Measurements from ENCODE around the gene NSL1. TPM values are rescaled to one million over a fixed set of nuclear protein-coding genes. Genes with fewer than 3 reads are reported as not detected.

The NSL1 gene
- total RNA-seq, 4 donors from 2014 or later, result 20.1 to 36.4 (median 31.1) TPM

- H3K36me3 ChIP-seq, result peaks cover 0 to 22% of the 10 kb centered on the region in 2 donors
- H3K9me3 ChIP-seq, result no peaks in the 10 kb centered on the region
- no peak overlapping the region for H3K4me3 ChIP-seq
- no peak for TF ChIP-seq POLR2A (IDR thresholded peaks at IDR 0.05)
- TF ChIP-seq, protein P1, sequence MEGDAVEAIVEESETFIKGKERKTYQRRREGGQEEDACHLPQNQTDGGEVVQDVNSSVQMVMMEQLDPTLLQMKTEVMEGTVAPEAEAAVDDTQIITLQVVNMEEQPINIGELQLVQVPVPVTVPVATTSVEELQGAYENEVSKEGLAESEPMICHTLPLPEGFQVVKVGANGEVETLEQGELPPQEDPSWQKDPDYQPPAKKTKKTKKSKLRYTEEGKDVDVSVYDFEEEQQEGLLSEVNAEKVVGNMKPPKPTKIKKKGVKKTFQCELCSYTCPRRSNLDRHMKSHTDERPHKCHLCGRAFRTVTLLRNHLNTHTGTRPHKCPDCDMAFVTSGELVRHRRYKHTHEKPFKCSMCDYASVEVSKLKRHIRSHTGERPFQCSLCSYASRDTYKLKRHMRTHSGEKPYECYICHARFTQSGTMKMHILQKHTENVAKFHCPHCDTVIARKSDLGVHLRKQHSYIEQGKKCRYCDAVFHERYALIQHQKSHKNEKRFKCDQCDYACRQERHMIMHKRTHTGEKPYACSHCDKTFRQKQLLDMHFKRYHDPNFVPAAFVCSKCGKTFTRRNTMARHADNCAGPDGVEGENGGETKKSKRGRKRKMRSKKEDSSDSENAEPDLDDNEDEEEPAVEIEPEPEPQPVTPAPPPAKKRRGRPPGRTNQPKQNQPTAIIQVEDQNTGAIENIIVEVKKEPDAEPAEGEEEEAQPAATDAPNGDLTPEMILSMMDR (IDR thresholded peaks at IDR 0.05), result no peak
- no peak for TF ChIP-seq POLR2AphosphoS5 (IDR thresholded peaks at IDR 0.05)
- no peak for TF ChIP-seq EP300 (IDR thresholded peaks at IDR 0.05)
- H3K27me3 ChIP-seq, result no peaks in the 10 kb centered on the region
- H3K27ac ChIP-seq, result no peak overlapping the region
- no peak for ATAC-seq
- H3K4me1 ChIP-seq, result no peaks in the 10 kb centered on the region
- 79 to 84% methylated on average over 3 of the region's 3 CpGs for WGBS, 2 donors (ENCODE audit: low coverage in 1 of 2)
Measured at GRCh38 chr1:212777151-212777550, 14.4 kb downstream of the NSL1 start.

GRCh38 chr1:212775241-212775640, 16.3 kb downstream of the NSL1 start:
- Histone ChIP-seq H3K27ac (no peak overlapping the region), H3K9me3 (peaks cover 0 to 8% (median 0%) of the 10 kb centered on the region in 3 donors), H3K36me3 (peaks cover 0 to 16% of the 10 kb centered on the region in 2 donors), H3K4me1 (no peaks in the 10 kb centered on the region), H3K4me3 (no peak overlapping the region), H3K27me3 (no peaks in the 10 kb centered on the region)
- TF ChIP-seq EP300 (IDR thresholded peaks at IDR 0.05) (no peak), POLR2AphosphoS5 (IDR thresholded peaks at IDR 0.05) (no peak), POLR2A (IDR thresholded peaks at IDR 0.05) (no peak)
- TF ChIP-seq, protein P1 (IDR thresholded peaks at IDR 0.05), result no peak
- ATAC-seq, result no peak

DNA sequence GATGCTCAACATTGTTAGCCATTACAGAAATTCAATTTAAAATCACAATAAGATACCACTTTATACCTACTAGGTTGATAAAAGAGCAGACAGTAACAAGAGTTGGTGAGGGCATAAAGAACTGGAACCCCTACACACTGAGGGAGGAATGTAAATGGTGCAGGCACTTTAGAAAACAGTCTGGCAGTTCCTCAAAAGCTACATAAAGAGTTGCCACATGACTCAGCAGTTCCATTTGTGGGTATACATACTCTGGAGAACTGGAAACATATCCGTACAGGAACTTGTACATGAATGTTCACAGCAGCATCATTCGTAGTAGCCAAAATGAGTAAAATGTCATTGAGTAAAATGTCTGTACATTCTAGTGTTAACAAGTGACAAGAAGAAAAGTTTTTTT, 17.0 kb downstream of the NSL1 start:
- TF ChIP-seq, protein P1 (IDR thresholded peaks at IDR 0.05), result no peak
- TF ChIP-seq EP300 (IDR thresholded peaks at IDR 0.05) (no peak), POLR2AphosphoS5 (IDR thresholded peaks at IDR 0.05) (no peak)

DNA sequence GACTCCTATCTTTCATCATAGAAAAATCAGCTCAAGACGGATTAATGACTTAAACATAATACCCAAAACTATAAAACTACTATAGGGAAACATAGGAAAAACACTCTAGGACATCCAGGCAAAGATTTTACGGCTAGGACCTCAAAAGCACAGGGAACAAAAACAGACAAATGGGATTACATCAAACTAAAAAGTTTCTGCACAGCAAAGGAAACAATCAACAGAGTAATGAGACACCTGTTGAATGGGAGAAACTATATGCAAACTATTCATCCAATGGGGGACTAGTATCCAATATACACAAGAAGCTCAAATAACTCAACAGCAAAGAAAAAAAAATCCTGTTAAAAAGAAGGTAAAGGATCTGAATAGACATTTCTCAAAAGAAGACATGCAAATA, 18.6 kb downstream of the NSL1 start:
- Histone ChIP-seq H3K36me3 (peaks cover 0 to 26% of the 10 kb centered on the region in 2 donors), H3K27me3 (no peaks in the 10 kb centered on the region)

More for the DNA sequence above, 17.0 kb downstream of the NSL1 start:
- Histone ChIP-seq H3K36me3 (peaks cover 0 to 16% of the 10 kb centered on the region in 2 donors), H3K9me3 (peaks cover 0 to 14% (median 0%) of the 10 kb centered on the region in 3 donors), H3K4me3 (no peak overlapping the region), H3K27ac (no peak overlapping the region), H3K4me1 (no peaks in the 10 kb centered on the region), H3K27me3 (no peaks in the 10 kb centered on the region)
- 74 to 77% methylated on average over 2 of the region's 2 CpGs for WGBS, 2 donors (ENCODE audit: low coverage in 1 of 2)
- no peak for ATAC-seq

GRCh38 chr1:212771341-212771740, 20.2 kb downstream of the NSL1 start:
- Histone ChIP-seq H3K4me3 (no peak overlapping the region), H3K9me3 (peaks cover 0 to 37% (median 3%) of the 10 kb centered on the region in 3 donors), H3K27ac (no peak overlapping the region), H3K36me3 (peaks cover 0 to 31% of the 10 kb centered on the region in 2 donors), H3K4me1 (no peaks in the 10 kb centered on the region), H3K27me3 (no peaks in the 10 kb centered on the region)
- TF ChIP-seq, protein P1 (IDR thresholded peaks at IDR 0.05), result no peak
- no peak for TF ChIP-seq POLR2AphosphoS5 (IDR thresholded peaks at IDR 0.05)
- TF ChIP-seq POLR2A (IDR thresholded peaks at IDR 0.05), result no peak
- TF ChIP-seq EP300 (IDR thresholded peaks at IDR 0.05), result no peak
- ATAC-seq, result no peak

More for the DNA sequence above, 18.6 kb downstream of the NSL1 start:
- Histone ChIP-seq H3K4me1 (no peaks in the 10 kb centered on the region), H3K27ac (no peak overlapping the region), H3K4me3 (no peak overlapping the region), H3K9me3 (peaks cover 0 to 27% (median 3%) of the 10 kb centered on the region in 3 donors)
- TF ChIP-seq, protein P1 (IDR thresholded peaks at IDR 0.05), result no peak
- TF ChIP-seq EP300 (IDR thresholded peaks at IDR 0.05) (no peak), POLR2A (IDR thresholded peaks at IDR 0.05) (no peak), POLR2AphosphoS5 (IDR thresholded peaks at IDR 0.05) (no peak)
- no peak for ATAC-seq
- 90 to 100% methylated on average over 2 of the region's 2 CpGs for WGBS, 2 donors (ENCODE audit: low coverage in 1 of 2)
